ENCODE data around the gene P2RY8. TPM values are rescaled to one million over a fixed set of nuclear protein-coding genes. Genes with fewer than 3 reads are reported as not detected.
A peak's percentile ranks its signal among the peaks of the same experiment; 100 is the strongest.
"Not testable (repeated sequence)": the region's sequence is repeated elsewhere in the genome, so short reads cannot be mapped to it uniquely, and the experiment has no call there.

The P2RY8 gene
- total RNA-seq, 4 donors from 2014 or later, result 0.55 to 6.0 (median 3.0) TPM; not detected in 1

DNA sequence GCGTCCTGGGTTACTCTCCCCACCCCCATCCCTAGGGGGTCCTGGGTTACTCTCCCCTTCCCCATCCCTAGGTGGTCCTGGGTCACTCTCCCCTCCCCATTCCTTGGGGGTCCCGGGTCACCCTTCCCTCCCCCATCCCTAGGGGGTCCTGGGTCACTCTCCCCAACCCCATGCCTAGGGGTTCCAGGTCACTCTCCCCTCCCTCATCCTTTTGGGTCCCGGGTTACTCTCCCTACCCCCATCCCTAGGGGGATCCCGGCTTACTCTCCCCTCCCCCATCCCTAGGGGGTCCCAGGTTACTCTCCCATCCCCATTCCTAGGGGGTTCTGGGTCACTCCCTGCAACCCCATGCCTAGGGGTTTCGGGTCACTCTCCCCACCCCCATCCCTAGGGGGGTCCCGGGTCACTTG lies 85.7 kb downstream of the P2RY8 start:
- in situ Hi-C loops (cut with MboI; ENCODE audit: low pct_ligation_motif_present in 1 of 4, low pct_unique_long_range_greater_than_20kb in 1 of 4, low sequenced_read_pairs in 3 of 4), result loop anchor here in 3 of 4 donors (10.0 to 25.0 kb wide), 3 partner anchors 136 to 1161 kb away; partner anchors contain the start of gene AKAP17A (in 2 of the 3)
- H3K4me3 ChIP-seq, result peak overlapping the region in 1 of 4 donors; percentile 77
- H3K9me3 ChIP-seq, result no peaks in the 10 kb centered on the region
- intact Hi-C loops (cut with DNase I; ENCODE audit: low total_unique reads), result loop anchor here (5.0 to 10.0 kb wide), 2 partner anchors 126 to 1144 kb away; no protein-coding TSS in a partner anchor
- WGBS, 2 donors (ENCODE audit: low coverage in 1 of 2), result 78 to 87% methylated on average over 3 to 6 of the region's 6 CpGs
- H3K27ac ChIP-seq, result no peak overlapping the region
- H3K36me3 ChIP-seq, result no peaks in the 10 kb centered on the region
- DNase-seq, result no peak
- no peaks in the 10 kb centered on the region for H3K27me3 ChIP-seq
- TF ChIP-seq POLR2AphosphoS5 (IDR thresholded peaks at IDR 0.05), result no peak
- TF ChIP-seq POLR2A (IDR thresholded peaks at IDR 0.05), result no peak
- TF ChIP-seq, protein P1, sequence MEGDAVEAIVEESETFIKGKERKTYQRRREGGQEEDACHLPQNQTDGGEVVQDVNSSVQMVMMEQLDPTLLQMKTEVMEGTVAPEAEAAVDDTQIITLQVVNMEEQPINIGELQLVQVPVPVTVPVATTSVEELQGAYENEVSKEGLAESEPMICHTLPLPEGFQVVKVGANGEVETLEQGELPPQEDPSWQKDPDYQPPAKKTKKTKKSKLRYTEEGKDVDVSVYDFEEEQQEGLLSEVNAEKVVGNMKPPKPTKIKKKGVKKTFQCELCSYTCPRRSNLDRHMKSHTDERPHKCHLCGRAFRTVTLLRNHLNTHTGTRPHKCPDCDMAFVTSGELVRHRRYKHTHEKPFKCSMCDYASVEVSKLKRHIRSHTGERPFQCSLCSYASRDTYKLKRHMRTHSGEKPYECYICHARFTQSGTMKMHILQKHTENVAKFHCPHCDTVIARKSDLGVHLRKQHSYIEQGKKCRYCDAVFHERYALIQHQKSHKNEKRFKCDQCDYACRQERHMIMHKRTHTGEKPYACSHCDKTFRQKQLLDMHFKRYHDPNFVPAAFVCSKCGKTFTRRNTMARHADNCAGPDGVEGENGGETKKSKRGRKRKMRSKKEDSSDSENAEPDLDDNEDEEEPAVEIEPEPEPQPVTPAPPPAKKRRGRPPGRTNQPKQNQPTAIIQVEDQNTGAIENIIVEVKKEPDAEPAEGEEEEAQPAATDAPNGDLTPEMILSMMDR (IDR thresholded peaks at IDR 0.05), result no peak
- peaks cover 9 to 25% (median 18%) of the 10 kb centered on the region in 4 donors for H3K4me1 ChIP-seq

DNA sequence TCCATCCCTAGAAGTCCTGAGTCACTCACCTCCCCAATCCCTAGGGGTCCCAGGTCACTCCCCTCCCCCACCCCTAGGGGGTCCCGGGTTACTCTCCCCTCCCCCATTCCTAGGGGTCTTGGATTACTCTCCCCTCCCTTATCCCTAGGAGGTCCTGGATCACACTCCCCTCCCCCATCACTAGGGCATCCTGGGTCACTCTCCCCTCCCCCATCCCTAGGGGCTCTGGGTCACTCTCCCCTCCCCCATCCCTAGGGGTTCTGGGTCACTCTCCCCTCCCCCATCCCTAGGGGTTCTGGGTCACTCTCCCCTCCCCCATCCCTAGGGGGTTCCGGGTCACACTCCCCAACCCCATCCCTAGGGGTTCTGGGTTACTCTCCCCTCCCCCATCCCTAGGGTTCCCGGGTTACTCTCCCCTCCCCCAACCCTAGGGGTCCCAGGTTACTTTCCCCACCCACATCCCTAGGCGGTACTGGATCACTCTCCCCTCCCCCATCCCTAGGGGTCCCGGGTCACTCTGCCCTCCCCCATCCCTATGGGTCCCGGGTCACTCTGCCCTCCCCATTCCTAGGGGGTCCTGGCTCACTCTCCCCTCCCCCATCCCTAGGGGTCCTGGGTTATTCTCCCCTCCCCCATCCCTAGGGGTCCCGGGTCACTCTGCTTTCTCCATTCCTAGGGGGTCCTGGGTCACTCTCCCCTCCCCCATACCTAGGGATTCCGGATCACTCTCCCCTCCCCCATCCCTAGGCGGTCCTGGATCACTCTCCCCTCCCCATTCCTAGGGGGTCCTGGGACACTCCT lies 86.4 kb downstream of the P2RY8 start:
- DNase-seq, result no peak
- H3K27ac ChIP-seq, result no peak overlapping the region
- TF ChIP-seq EP300 (IDR thresholded peaks at IDR 0.05; ENCODE audit: low read depth) (no peak), POLR2A (IDR thresholded peaks at IDR 0.05) (no peak)
- H3K36me3 ChIP-seq, result no peaks in the 10 kb centered on the region
- 69 to 89% methylated on average over 3 to 9 of the region's 9 CpGs for WGBS, 2 donors (ENCODE audit: low coverage in 1 of 2)
- in situ Hi-C loops (cut with MboI; ENCODE audit: low pct_ligation_motif_present in 1 of 4, low pct_unique_long_range_greater_than_20kb in 1 of 4, low sequenced_read_pairs in 3 of 4), result loop anchor here in 3 of 4 donors (10.0 to 25.0 kb wide), 3 partner anchors 137 to 1162 kb away; partner anchors contain the start of gene AKAP17A (in 2 of the 3)
- H3K4me3 ChIP-seq, result no peak overlapping the region
- intact Hi-C loops (cut with DNase I; ENCODE audit: low total_unique reads), result loop anchor here (5.0 to 10.0 kb wide), 2 partner anchors 127 to 1144 kb away; no protein-coding TSS in a partner anchor
- no peaks in the 10 kb centered on the region for H3K27me3 ChIP-seq
- H3K4me1 ChIP-seq, result peaks cover 9 to 25% (median 18%) of the 10 kb centered on the region in 4 donors
- H3K9me3 ChIP-seq, result no peaks in the 10 kb centered on the region

DNA sequence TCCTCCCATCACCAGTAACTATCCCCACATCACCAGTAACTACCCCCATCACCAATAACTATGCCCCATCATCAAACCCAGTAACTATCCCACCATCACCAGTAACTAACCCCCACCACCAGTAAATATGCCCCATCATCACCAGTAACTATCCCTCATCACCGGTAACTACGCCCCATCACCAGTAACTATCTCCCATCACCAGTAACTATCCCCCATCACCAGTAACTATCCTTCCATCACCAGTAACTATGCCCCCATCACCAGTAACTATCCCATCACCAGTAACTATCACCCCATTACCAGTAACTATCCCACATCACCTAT lies 87.2 kb downstream of the P2RY8 start:
- H3K36me3 ChIP-seq, result no peaks in the 10 kb centered on the region
- H3K4me1 ChIP-seq, result peaks cover 9 to 25% (median 18%) of the 10 kb centered on the region in 4 donors
- no peaks in the 10 kb centered on the region for H3K27me3 ChIP-seq
- WGBS, 2 donors (ENCODE audit: low coverage in 1 of 2), result 94 to 100% methylated on average over 2 of the region's 2 CpGs
- no peaks in the 10 kb centered on the region for H3K9me3 ChIP-seq
- in situ Hi-C loops (cut with MboI; ENCODE audit: low pct_ligation_motif_present in 1 of 4, low pct_unique_long_range_greater_than_20kb in 1 of 4, low sequenced_read_pairs in 3 of 4) (loop anchor here in 3 of 4 donors (10.0 to 25.0 kb wide), 3 partner anchors 138 to 1163 kb away; partner anchors contain the start of gene AKAP17A (in 2 of the 3)), intact Hi-C loops (cut with DNase I; ENCODE audit: low total_unique reads) (loop anchor here (5.0 to 10.0 kb wide), 3 partner anchors 128 to 1145 kb away; partner anchors contain the start of genes DHRSX and ZBED1)
- TF ChIP-seq POLR2AphosphoS5 (IDR thresholded peaks at IDR 0.05) (no peak), POLR2A (IDR thresholded peaks at IDR 0.05) (no peak), EP300 (IDR thresholded peaks at IDR 0.05; ENCODE audit: low read depth) (no peak)
- TF ChIP-seq, protein P1 (IDR thresholded peaks at IDR 0.05), result no peak
- no peak for DNase-seq
- H3K27ac ChIP-seq, result no peak overlapping the region
- no peak overlapping the region for H3K4me3 ChIP-seq

DNA sequence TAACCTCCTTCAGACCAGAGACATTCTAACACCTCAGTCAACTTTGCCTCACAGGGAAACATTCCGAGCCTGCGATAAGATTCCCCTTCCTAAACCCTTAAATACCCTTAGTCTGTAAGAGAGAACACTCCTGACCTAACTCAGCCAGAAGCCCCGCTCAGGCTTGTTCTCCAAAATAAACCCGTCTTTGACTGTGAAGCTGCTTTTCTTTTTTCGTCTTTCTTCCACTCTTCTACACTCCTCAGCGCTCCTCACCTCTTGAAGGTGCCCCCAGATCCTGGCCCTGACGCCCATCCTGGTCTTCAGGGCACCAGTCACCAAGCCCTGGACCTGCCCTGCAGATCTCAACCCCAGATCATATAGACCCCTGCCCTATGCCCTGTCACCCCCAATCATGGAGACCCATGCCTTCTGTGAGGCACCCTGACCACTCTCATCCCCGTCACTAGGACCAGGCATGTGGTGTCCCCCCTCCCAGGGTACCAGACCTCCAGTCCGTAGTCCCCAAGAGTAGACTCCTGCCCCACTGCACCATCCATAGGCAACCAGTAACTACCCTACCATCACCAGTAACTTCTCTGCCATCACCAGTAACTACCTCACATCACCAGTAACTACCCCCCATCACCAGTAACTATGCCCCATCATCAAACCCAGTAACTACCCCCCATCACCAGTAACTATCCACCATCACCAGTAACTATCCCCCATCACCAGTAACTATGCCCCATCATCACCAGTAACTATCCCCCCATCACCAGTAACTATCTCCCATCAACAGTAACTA lies 87.8 kb downstream of the P2RY8 start:
- H3K27ac ChIP-seq, result no peak overlapping the region
- intact Hi-C loops (cut with DNase I; ENCODE audit: low total_unique reads), result loop anchor here (10.0 kb wide), 1 partner anchor 1056 kb away; the partner anchor contains the start of genes DHRSX and ZBED1
- no peak for DNase-seq
- no peaks in the 10 kb centered on the region for H3K9me3 ChIP-seq
- peaks cover 9 to 21% (median 17%) of the 10 kb centered on the region in 4 donors for H3K4me1 ChIP-seq
- in situ Hi-C loops (cut with MboI; ENCODE audit: low pct_ligation_motif_present in 1 of 4, low pct_unique_long_range_greater_than_20kb in 1 of 4, low sequenced_read_pairs in 3 of 4), result no loop called here
- no peak overlapping the region for H3K4me3 ChIP-seq
- 83 to 90% methylated on average over 6 to 9 of the region's 9 CpGs for WGBS, 2 donors (ENCODE audit: low coverage in 1 of 2)
- TF ChIP-seq, protein P1 (IDR thresholded peaks at IDR 0.05), result no peak
- TF ChIP-seq POLR2A (IDR thresholded peaks at IDR 0.05) (no peak), EP300 (IDR thresholded peaks at IDR 0.05; ENCODE audit: low read depth) (no peak), POLR2AphosphoS5 (IDR thresholded peaks at IDR 0.05) (no peak)
- no peaks in the 10 kb centered on the region for H3K27me3 ChIP-seq
- H3K36me3 ChIP-seq, result no peaks in the 10 kb centered on the region

DNA sequence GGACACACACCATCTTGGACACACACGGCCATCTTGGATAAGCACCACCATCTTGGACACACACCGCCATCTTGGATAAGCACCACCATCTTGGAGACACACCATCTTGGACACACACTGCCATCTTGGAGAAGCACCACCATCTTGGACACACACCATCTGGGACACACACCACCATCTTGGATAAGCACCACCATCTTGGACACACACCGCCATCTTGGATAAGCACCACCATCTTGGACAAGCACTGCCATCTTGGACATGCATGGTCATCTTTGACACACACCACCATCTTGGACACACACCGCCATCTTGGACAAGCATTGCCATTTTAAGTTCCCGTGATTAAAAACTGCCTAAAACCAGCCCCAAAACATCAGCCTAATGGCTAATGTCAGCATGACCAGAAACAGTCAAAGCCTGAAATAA lies 88.4 kb downstream of the P2RY8 start:
- H3K27ac ChIP-seq; H3K9me3 ChIP-seq; H3K4me3 ChIP-seq; DNase-seq; H3K36me3 ChIP-seq; H3K27me3 ChIP-seq; in situ Hi-C loops (cut with MboI; ENCODE audit: low pct_ligation_motif_present in 1 of 4, low pct_unique_long_range_greater_than_20kb in 1 of 4, low sequenced_read_pairs in 3 of 4): not testable (repeated sequence)
- WGBS, 2 donors (ENCODE audit: low coverage in 1 of 2), result 98 to 100% methylated on average over 2 to 5 of the region's 5 CpGs
- H3K4me1 ChIP-seq, result peaks cover 9 to 17% (median 15%) of the 10 kb centered on the region in 4 donors
- intact Hi-C loops (cut with DNase I; ENCODE audit: low total_unique reads), result loop anchor here (10.0 kb wide), 1 partner anchor 1056 kb away; the partner anchor contains the start of genes DHRSX and ZBED1

DNA sequence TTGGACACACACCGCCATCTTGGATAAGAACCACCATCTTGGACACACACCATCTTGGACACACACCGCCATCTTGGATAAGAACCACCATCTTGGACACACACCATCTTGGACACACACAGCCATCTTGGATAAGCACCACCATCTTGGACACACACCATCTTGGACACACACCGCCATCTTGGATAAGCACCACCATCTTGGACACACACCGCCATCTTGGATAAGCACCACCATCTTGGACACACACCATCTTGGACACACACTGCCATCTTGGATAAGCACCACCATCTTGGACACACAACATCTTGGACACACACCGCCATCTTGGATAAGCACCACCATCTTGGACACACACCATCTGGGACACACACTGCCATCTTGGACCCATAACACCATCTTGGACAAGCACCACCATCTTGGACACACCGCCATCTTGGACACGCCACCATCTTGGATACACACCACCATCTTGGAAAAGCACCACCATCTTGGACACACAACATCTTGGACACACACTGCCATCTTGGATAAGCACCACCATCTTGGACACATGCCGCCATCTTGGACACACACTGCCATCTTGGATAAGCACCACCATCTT lies 88.9 kb downstream of the P2RY8 start:
- H3K4me3 ChIP-seq; H3K27me3 ChIP-seq; H3K36me3 ChIP-seq; DNase-seq; in situ Hi-C loops (cut with MboI; ENCODE audit: low pct_ligation_motif_present in 1 of 4, low pct_unique_long_range_greater_than_20kb in 1 of 4, low sequenced_read_pairs in 3 of 4); H3K27ac ChIP-seq; H3K9me3 ChIP-seq: not testable (repeated sequence)
- WGBS, 2 donors (ENCODE audit: low coverage in 1 of 2), result 86 to 94% methylated on average over 4 to 8 of the region's 8 CpGs
- peaks cover 9 to 17% (median 15%) of the 10 kb centered on the region in 4 donors for H3K4me1 ChIP-seq
- intact Hi-C loops (cut with DNase I; ENCODE audit: low total_unique reads), result loop anchor here (10.0 kb wide), 1 partner anchor 1057 kb away; the partner anchor contains the start of genes DHRSX and ZBED1
